Tibial nerve (tissue), 4 donors: ENCODE results near the gene GADD45G.

Experiments
- CTCF ChIP-seq, 5 experiments: fragments of 200-600 bp in 3 of 5; fragments of 450-650 bp in 2 of 5; sonication (generic) in 3 of 5; IDR thresholded peaks; one replicate each; pipeline ENCODE4 v1.5.1; 2016 to 2019; ENCODE audit warnings: antibody characterized with exemption in 5 of 5, mild to moderate bottlenecking in 3 of 5, moderate library complexity in 2 of 5
- EP300 ChIP-seq, 2 donors: sonication (generic); formaldehyde crosslinking; IDR thresholded peaks; one replicate each; pipeline ENCODE4 v1.6.1; 2017; ENCODE audit warnings: antibody characterized with exemption in 2 of 2, mild to moderate bottlenecking in 1 of 2
- POLR2A ChIP-seq, 2 donors: fragments of 450-650 bp; IDR thresholded peaks; one replicate each; pipeline ENCODE4 v1.6.1; 2017; ENCODE audit warnings: antibody characterized with exemption in 2 of 2, mild to moderate bottlenecking in 2 of 2, moderate library complexity in 2 of 2

- no peak for TF ChIP-seq CTCF (IDR thresholded peaks at IDR 0.05)
- no peak for TF ChIP-seq POLR2A (IDR thresholded peaks at IDR 0.05)
- TF ChIP-seq EP300 (IDR thresholded peaks at IDR 0.05): no peak
Observed at GRCh38 chr9:89558948-89559347, 45.9 kb upstream of the GADD45G start.
